GM23338 (cell line): ENCODE data around the gene CACNB1. TPM values are rescaled to one million over a fixed set of nuclear protein-coding genes. Genes with fewer than 3 reads are reported as not detected.

ENCODE experiments used
- ATAC-seq: fragments of 200-7000 bp; cut with Tn5 transposase; 3 replicates; pipeline ENCODE4 v1.9.1; 2020
- DNase-seq: peaks from one replicate; pipeline ENCODE4 v3.0.0-alpha.2; 2015; ENCODE audit warnings: low spot score
- H2AFZ ChIP-seq: fragments of 200-600 bp; sonication (generic); 2 replicates; pipeline ENCODE4 v1.8.0; 2016; ENCODE audit warnings: antibody characterized with exemption, mild to moderate bottlenecking, moderate library complexity
- H3F3A ChIP-seq: fragments of 200-600 bp; sonication (generic); replicated peaks from 2 replicates; pipeline ENCODE4 v1.8.0; 2017; ENCODE audit warnings: antibody characterized with exemption, mixed run types, low read depth
- H3K27ac ChIP-seq: fragments of 200-600 bp; sonication (generic); 2 replicates; pipeline ENCODE4 v1.6.1; 2016; ENCODE audit warnings: low read depth
- H3K27me3 ChIP-seq: fragments of 200-600 bp; sonication (generic); 2 replicates; pipeline ENCODE4 v1.8.0; 2016; ENCODE audit warnings: mild to moderate bottlenecking, mixed run types, moderate library complexity; ENCODE audit not compliant: insufficient read depth
- H3K36me3 ChIP-seq: fragments of 200-600 bp; sonication (generic); 2 replicates; pipeline ENCODE4 v1.8.0; 2016; ENCODE audit warnings: mild to moderate bottlenecking; ENCODE audit not compliant: insufficient read depth
- H3K4me1 ChIP-seq: fragments of 200-600 bp; sonication (generic); 2 replicates; pipeline ENCODE4 v1.8.0; 2016; ENCODE audit warnings: mild to moderate bottlenecking, moderate library complexity; ENCODE audit not compliant: insufficient read depth
- H3K4me2 ChIP-seq: fragments of 200-600 bp; sonication (generic); 2 replicates; pipeline ENCODE4 v1.7.1; 2017; ENCODE audit warnings: mixed run types
- H3K4me3 ChIP-seq: fragments of 200-600 bp; sonication (generic); 2 replicates; pipeline ENCODE4 v1.6.1; 2016; ENCODE audit warnings: mixed run types
- H3K79me2 ChIP-seq: fragments of 200-600 bp; sonication (generic); replicated peaks from 2 replicates; pipeline ENCODE4 v1.8.0; 2017; ENCODE audit warnings: mild to moderate bottlenecking; ENCODE audit not compliant: insufficient read depth
- H3K9me2 ChIP-seq: fragments of 200-600 bp; sonication (generic); 2 replicates; pipeline ENCODE4 v1.8.0; 2017; ENCODE audit not compliant: insufficient read depth
- H4K20me1 ChIP-seq: fragments of 200-600 bp; sonication (generic); replicated peaks from 2 replicates; pipeline ENCODE4 v1.8.0; 2017; ENCODE audit warnings: mild to moderate bottlenecking; ENCODE audit not compliant: insufficient read depth
- H3K27ac Mint-ChIP-seq: 2 replicates; pipeline ENCODE4 v1.8.0; 2020; ENCODE audit warnings: inconsistent platforms, mild to moderate bottlenecking, moderate library complexity, mixed read lengths
- H3K27me3 Mint-ChIP-seq: 3 replicates; pipeline ENCODE4 v1.8.0; 2022; ENCODE audit warnings: low read depth, mild to moderate bottlenecking, moderate library complexity, mixed read lengths, inconsistent platforms; ENCODE audit not compliant: insufficient read depth, poor library complexity
- H3K36me3 Mint-ChIP-seq: 3 replicates; pipeline ENCODE4 v1.8.0; 2021; ENCODE audit warnings: low read depth, mild to moderate bottlenecking, inconsistent platforms, moderate library complexity, mixed read lengths
- H3K4me1 Mint-ChIP-seq: 3 replicates; pipeline ENCODE4 v1.8.0; 2020; ENCODE audit warnings: mild to moderate bottlenecking, inconsistent platforms, mixed read lengths
- H3K4me3 Mint-ChIP-seq: 3 replicates; pipeline ENCODE4 v1.8.0; 2021; ENCODE audit warnings: moderate library complexity, mild to moderate bottlenecking, inconsistent platforms, mixed read lengths
- H3K9me3 Mint-ChIP-seq: 3 replicates; pipeline ENCODE4 v1.8.0; 2020; ENCODE audit warnings: moderate library complexity, mild to moderate bottlenecking, inconsistent platforms, mixed read lengths
- CTCF ChIP-seq, 2 experiments: fragments of 200-600 bp in 1 of 2; sonication (generic) in 1 of 2; conservative IDR thresholded peaks; 2 replicates each; pipeline versions ENCODE4 v1.5.1 to v1.6.1; 2016 to 2017; ENCODE audit warnings: antibody characterized with exemption in 2 of 2, low read depth in 2 of 2, mild to moderate bottlenecking in 2 of 2, moderate library complexity in 1 of 2
- ETS1 ChIP-seq: IDR thresholded peaks from 2 replicates; pipeline ENCODE4 v1.6.1; 2016; ENCODE audit warnings: antibody characterized with exemption
- EZH2phosphoT487 ChIP-seq: fragments of 200-600 bp; sonication (generic); IDR thresholded peaks from one replicate; pipeline ENCODE4 v1.8.1; 2018; ENCODE audit warnings: antibody characterized with exemption; ENCODE audit not compliant: unreplicated experiment
- JUNB ChIP-seq: IDR thresholded peaks from one replicate; pipeline ENCODE4 v1.6.1; 2016; ENCODE audit warnings: antibody characterized with exemption; ENCODE audit not compliant: unreplicated experiment
- NANOG ChIP-seq: IDR thresholded peaks from 2 replicates; pipeline ENCODE4 v1.6.1; 2016; ENCODE audit warnings: antibody characterized with exemption, borderline replicate concordance
- POLR2AphosphoS5 ChIP-seq: IDR thresholded peaks from 2 replicates; pipeline ENCODE4 v1.6.1; 2016; ENCODE audit warnings: antibody characterized with exemption, low read depth
- REST ChIP-seq: IDR thresholded peaks from one replicate; pipeline ENCODE4 v1.6.1; 2018; ENCODE audit warnings: antibody characterized with exemption; ENCODE audit not compliant: unreplicated experiment
- ZNF114 ChIP-seq: fragments of 250-450 bp; sonication (Bioruptor Pico); IDR thresholded peaks from 2 replicates; pipeline ENCODE4 v1.5.0; 2020; ENCODE audit warnings: mild to moderate bottlenecking, moderate library complexity
- polyA plus RNA-seq: library from polyadenylated mRNA; unstranded; fragments of >200 nt; fragmentation: Nextera tagmentation; extraction: Ambion mirVana; gene quantifications from 2 replicates; pipeline ENCODE4 v1.2.1, GENCODE V29; 2016
- total RNA-seq: library from RNA; depleted of rRNA; stranded (reverse); fragments of >200 nt; shearing (Covaris generic); gene quantifications from 2 replicates; pipeline ENCODE4 v1.2.3, GENCODE V29; 2014

CACNB1 gene
- total and polyA plus RNA-seq, 2 experiments from 2014 or later = 8.4 to 13.1 TPM

GRCh38 chr17:39222866-39223834 lies 25.7 kb upstream of the CACNB1 start (continued):
- TF ChIP-seq REST (no peak), ETS1 (no peak), EZH2phosphoT487 (no peak), ZNF114 (CRISPR knock-in tag) (no peak), CTCF (conservative IDR thresholded peaks at IDR 0.05; ENCODE audit: low read depth in 2 of 2) (no peak), POLR2AphosphoS5 (no peak)

GRCh38 chr17:39222151-39222550 lies 24.7 kb upstream of the CACNB1 start:
- Histone ChIP-seq H3K4me3 (no peak overlapping the region), H3K27me3 (peaks cover 57% of the 10 kb centered on the region), H3K4me1 (peaks cover 15% of the 10 kb centered on the region), H3K9me2 (no peaks in the 10 kb centered on the region), H3K4me2 (no peak overlapping the region), H2AFZ (no peak overlapping the region), H3F3A (0 out of 2 replicates have a peak, but pooled peaks cover 8% of the 10 kb centered on the region), H4K20me1 (no peaks in the 10 kb centered on the region), H3K79me2 (no peaks in the 10 kb centered on the region), H3K27ac (no peak overlapping the region), H3K36me3 (no peaks in the 10 kb centered on the region)
- Mint-ChIP-seq H3K27ac (no peak overlapping the region), H3K4me1 (peaks cover 22% of the 10 kb centered on the region), H3K4me3 (no peak overlapping the region), H3K27me3 (peaks cover 53% of the 10 kb centered on the region), H3K9me3 (no peaks in the 10 kb centered on the region; the same call in 2 of the 3 replicates), H3K36me3 (no peaks in the 10 kb centered on the region; the same call in 2 of the 3 replicates)
- ATAC-seq = no peak
- no peak for DNase-seq
- TF ChIP-seq NANOG = no peak
- TF ChIP-seq CTCF (conservative IDR thresholded peaks at IDR 0.05; ENCODE audit: low read depth in 2 of 2) = no peak
- TF ChIP-seq REST = no peak
- TF ChIP-seq ETS1 = no peak
- TF ChIP-seq JUNB = no peak
